SK-N-SH treated with all-trans-retinoic acid at 6 μM for 48 hours (cell line): ENCODE data around the gene KRTAP5-2.
"Not testable (repeated sequence)": the region's sequence is repeated elsewhere in the genome, so short reads cannot be mapped to it uniquely, and the experiment has no call there.

ENCODE experiments used
- ATAC-seq: fragments of 200-7000 bp; cut with Tn5 transposase; 3 replicates; pipeline ENCODE4 v1.9.1; 2020; ENCODE audit warnings: mild to moderate bottlenecking, moderate library complexity
- ARNTL ChIP-seq: fragments of 450-650 bp; formaldehyde crosslinking; IDR thresholded peaks from 2 replicates; pipeline ENCODE4 v1.5.0; 2020; ENCODE audit warnings: low read depth, mild to moderate bottlenecking, moderate library complexity, borderline replicate concordance
- BACH2 ChIP-seq: fragments of 250-450 bp; sonication (Bioruptor Pico); IDR thresholded peaks from 2 replicates; pipeline ENCODE4 v1.9.0; 2021; ENCODE audit warnings: mild to moderate bottlenecking, borderline replicate concordance
- CSDC2 ChIP-seq: fragments of 250-450 bp; sonication (Bioruptor Pico); IDR thresholded peaks from 2 replicates; pipeline ENCODE4 v1.5.0; 2020; ENCODE audit warnings: mild to moderate bottlenecking, moderate library complexity
- CSRNP3 ChIP-seq: fragments of 250-450 bp; sonication (Bioruptor Pico); IDR thresholded peaks from 2 replicates; pipeline ENCODE4 v1.5.1; 2021; ENCODE audit warnings: mild to moderate bottlenecking, moderate library complexity
- GLIS3 ChIP-seq: fragments of 250-450 bp; sonication (Bioruptor Pico); IDR thresholded peaks from 2 replicates; pipeline ENCODE4 v1.5.0; 2020; ENCODE audit warnings: mild to moderate bottlenecking, moderate library complexity
- ISL1 ChIP-seq: fragments of 250-450 bp; sonication (Bioruptor Pico); IDR thresholded peaks from 2 replicates; pipeline ENCODE4 v2.1.2; 2022; ENCODE audit warnings: mild to moderate bottlenecking, moderate library complexity
- PATZ1 ChIP-seq: fragments of 250-450 bp; sonication (Bioruptor Pico); IDR thresholded peaks from 2 replicates; pipeline ENCODE4 v1.8.0; 2020; ENCODE audit warnings: mild to moderate bottlenecking, moderate library complexity, borderline replicate concordance
- RARB ChIP-seq: fragments of 250-450 bp; sonication (Bioruptor Pico); IDR thresholded peaks from 2 replicates; pipeline ENCODE4 v1.8.0; 2021; ENCODE audit warnings: mild to moderate bottlenecking, moderate library complexity
- SNAI2 ChIP-seq: fragments of 250-450 bp; sonication (Bioruptor Pico); IDR thresholded peaks from 2 replicates; pipeline ENCODE4 v1.5.0; 2020; ENCODE audit warnings: mild to moderate bottlenecking, moderate library complexity
- TOX ChIP-seq: fragments of 250-450 bp; sonication (Bioruptor Pico); IDR thresholded peaks from 2 replicates; pipeline ENCODE4 v1.8.0; 2021; ENCODE audit warnings: mild to moderate bottlenecking, moderate library complexity, borderline replicate concordance
- ZFP3 ChIP-seq: fragments of 250-450 bp; sonication (Bioruptor Pico); IDR thresholded peaks from 2 replicates; pipeline ENCODE4 v1.5.0; 2020; ENCODE audit warnings: mild to moderate bottlenecking, moderate library complexity
- ZFP30 ChIP-seq: fragments of 450-650 bp; formaldehyde crosslinking; IDR thresholded peaks from 2 replicates; pipeline ENCODE4 v1.5.0; 2022; ENCODE audit warnings: mild to moderate bottlenecking, moderate library complexity
- ZNF565 ChIP-seq: fragments of 450-650 bp; formaldehyde crosslinking; conservative IDR thresholded peaks from 2 replicates; pipeline ENCODE4 v1.5.0; 2020; ENCODE audit warnings: low read depth, mild to moderate bottlenecking, moderate library complexity
- ZNF70 ChIP-seq: fragments of 450-650 bp; formaldehyde crosslinking; IDR thresholded peaks from 2 replicates; pipeline ENCODE4 v1.5.0; 2020; ENCODE audit warnings: mild to moderate bottlenecking, moderate library complexity
- ZNF8 ChIP-seq: fragments of 450-650 bp; formaldehyde crosslinking; IDR thresholded peaks from 2 replicates; pipeline ENCODE4 v1.5.0; 2020; ENCODE audit warnings: mild to moderate bottlenecking, moderate library complexity
- TF ChIP-seq, protein P1 (sequence below): fragments of 250-450 bp; sonication (Bioruptor Pico); IDR thresholded peaks from 2 replicates; pipeline ENCODE4 v1.5.0; 2020; ENCODE audit warnings: mild to moderate bottlenecking, moderate library complexity
- TF ChIP-seq, protein P2 (sequence below): fragments of 250-450 bp; sonication (Bioruptor Pico); IDR thresholded peaks from 2 replicates; pipeline ENCODE4 v1.8.0; 2021; ENCODE audit warnings: low read depth, mild to moderate bottlenecking, moderate library complexity, borderline replicate concordance

Gene KRTAP5-2

DNA sequence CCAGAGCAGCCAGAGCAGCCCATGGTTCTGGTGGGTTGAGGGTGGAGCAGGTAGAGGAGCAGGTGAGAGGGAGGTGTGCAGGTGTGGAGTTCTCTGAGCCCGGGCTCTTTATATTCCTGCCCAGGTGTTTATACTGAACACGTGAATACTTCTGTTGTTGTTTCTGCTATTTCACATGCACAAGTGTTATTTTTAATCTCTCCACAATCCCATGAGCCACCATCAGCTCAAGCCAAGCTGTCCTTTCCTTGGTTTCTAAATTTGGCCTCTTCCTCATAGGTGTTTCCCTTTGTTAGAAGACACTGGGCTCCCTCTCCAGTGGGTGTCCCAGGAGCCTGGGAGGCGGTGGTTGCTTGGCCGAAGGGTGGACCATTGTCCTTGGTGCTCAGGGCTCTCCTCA is 10.3 kb upstream of the KRTAP5-2 start, which contains the start of gene KRTAP5-3:
KRTAP5-3 (minus strand) TSS at position 101 of the 400 bp plus-strand sequence; CDS start at position 23, 78 bp downstream.
- TF ChIP-seq CSRNP3 (no peak), GLIS3 (CRISPR knock-in tag) (no peak), PATZ1 (no peak), ARNTL (no peak), BACH2 (CRISPR knock-in tag) (no peak)
- no peak for ATAC-seq

- not testable (repeated sequence) for ATAC-seq
These were observed 9.8 kb upstream of the KRTAP5-2 start for GRCh38 chr11:1607901-1608300.

GRCh38 chr11:1607156-1607845 is 9.2 kb upstream of the KRTAP5-2 start:
- ATAC-seq = not testable (repeated sequence)

- ATAC-seq = not testable (repeated sequence)
These were observed 7.8 kb upstream of the KRTAP5-2 start for GRCh38 chr11:1605923-1606322.

GRCh38 chr11:1604711-1605110 is 6.6 kb upstream of the KRTAP5-2 start:
- ATAC-seq = no peak
- TF ChIP-seq PATZ1 = no peak
- TF ChIP-seq ZFP3 (CRISPR knock-in tag) = no peak
- TF ChIP-seq BACH2 (CRISPR knock-in tag) = no peak
- no peak for TF ChIP-seq ZFP30 (CRISPR knock-in tag)
- TF ChIP-seq ZNF8 (CRISPR knock-in tag) = no peak
- TF ChIP-seq, protein P1, sequence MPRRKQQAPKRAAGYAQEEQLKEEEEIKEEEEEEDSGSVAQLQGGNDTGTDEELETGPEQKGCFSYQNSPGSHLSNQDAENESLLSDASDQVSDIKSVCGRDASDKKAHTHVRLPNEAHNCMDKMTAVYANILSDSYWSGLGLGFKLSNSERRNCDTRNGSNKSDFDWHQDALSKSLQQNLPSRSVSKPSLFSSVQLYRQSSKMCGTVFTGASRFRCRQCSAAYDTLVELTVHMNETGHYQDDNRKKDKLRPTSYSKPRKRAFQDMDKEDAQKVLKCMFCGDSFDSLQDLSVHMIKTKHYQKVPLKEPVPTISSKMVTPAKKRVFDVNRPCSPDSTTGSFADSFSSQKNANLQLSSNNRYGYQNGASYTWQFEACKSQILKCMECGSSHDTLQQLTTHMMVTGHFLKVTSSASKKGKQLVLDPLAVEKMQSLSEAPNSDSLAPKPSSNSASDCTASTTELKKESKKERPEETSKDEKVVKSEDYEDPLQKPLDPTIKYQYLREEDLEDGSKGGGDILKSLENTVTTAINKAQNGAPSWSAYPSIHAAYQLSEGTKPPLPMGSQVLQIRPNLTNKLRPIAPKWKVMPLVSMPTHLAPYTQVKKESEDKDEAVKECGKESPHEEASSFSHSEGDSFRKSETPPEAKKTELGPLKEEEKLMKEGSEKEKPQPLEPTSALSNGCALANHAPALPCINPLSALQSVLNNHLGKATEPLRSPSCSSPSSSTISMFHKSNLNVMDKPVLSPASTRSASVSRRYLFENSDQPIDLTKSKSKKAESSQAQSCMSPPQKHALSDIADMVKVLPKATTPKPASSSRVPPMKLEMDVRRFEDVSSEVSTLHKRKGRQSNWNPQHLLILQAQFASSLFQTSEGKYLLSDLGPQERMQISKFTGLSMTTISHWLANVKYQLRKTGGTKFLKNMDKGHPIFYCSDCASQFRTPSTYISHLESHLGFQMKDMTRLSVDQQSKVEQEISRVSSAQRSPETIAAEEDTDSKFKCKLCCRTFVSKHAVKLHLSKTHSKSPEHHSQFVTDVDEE (CRISPR knock-in tag) = no peak
- TF ChIP-seq GLIS3 (CRISPR knock-in tag) = no peak
- TF ChIP-seq, protein P2, sequence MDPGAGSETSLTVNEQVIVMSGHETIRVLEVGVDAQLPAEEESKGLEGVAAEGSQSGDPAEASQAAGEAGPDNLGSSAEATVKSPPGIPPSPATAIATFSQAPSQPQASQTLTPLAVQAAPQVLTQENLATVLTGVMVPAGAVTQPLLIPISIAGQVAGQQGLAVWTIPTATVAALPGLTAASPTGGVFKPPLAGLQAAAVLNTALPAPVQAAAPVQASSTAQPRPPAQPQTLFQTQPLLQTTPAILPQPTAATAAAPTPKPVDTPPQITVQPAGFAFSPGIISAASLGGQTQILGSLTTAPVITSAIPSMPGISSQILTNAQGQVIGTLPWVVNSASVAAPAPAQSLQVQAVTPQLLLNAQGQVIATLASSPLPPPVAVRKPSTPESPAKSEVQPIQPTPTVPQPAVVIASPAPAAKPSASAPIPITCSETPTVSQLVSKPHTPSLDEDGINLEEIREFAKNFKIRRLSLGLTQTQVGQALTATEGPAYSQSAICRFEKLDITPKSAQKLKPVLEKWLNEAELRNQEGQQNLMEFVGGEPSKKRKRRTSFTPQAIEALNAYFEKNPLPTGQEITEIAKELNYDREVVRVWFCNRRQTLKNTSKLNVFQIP (CRISPR knock-in tag) = no peak
- no peak for TF ChIP-seq ISL1 (CRISPR knock-in tag)
- no peak for TF ChIP-seq RARB (CRISPR knock-in tag)
- no peak for TF ChIP-seq CSDC2
- TF ChIP-seq ZNF565 (CRISPR knock-in tag) = no peak
- TF ChIP-seq ZNF70 (CRISPR knock-in tag) = no peak
- TF ChIP-seq TOX (CRISPR knock-in tag) = no peak
- TF ChIP-seq SNAI2 (CRISPR knock-in tag) = no peak
